Activated naive CD4-positive, alpha-beta T cell treated with anti-CD3 and anti-CD28 coated beads for 36 hours (primary cell): ENCODE data around the gene XRN1. TPM values are rescaled to one million over a fixed set of nuclear protein-coding genes. Genes with fewer than 3 reads are reported as not detected.
"Not testable (repeated sequence)": the region's sequence is repeated elsewhere in the genome, so short reads cannot be mapped to it uniquely, and the experiment has no call there.

Source experiments
- CTCF ChIA-PET: fragments of 350-600 bp; sonication (Branson Sonifier 250); formaldehyde crosslinking; loops from one replicate; lab custom pipeline; 2021; ENCODE audit warnings: antibody characterized with exemption; lab: Charles Lee
- DNase-seq: peaks from one replicate; pipeline ENCODE4 v3.0.0-alpha.2; 2020
- H3K27ac Mint-ChIP-seq: one replicate; pipeline ENCODE4 v1.8.0; 2021; ENCODE audit warnings: mild to moderate bottlenecking, mixed read lengths
- H3K27me3 Mint-ChIP-seq: one replicate; pipeline ENCODE4 v1.8.0; 2021; ENCODE audit warnings: low read depth, mixed read lengths
- H3K36me3 Mint-ChIP-seq: one replicate; pipeline ENCODE4 v1.8.0; 2021; ENCODE audit warnings: low read depth, mixed read lengths
- H3K4me1 Mint-ChIP-seq: one replicate; pipeline ENCODE4 v1.8.0; 2021; ENCODE audit warnings: low read depth, mixed read lengths
- H3K4me3 Mint-ChIP-seq: one replicate; pipeline ENCODE4 v1.8.0; 2021; ENCODE audit warnings: mild to moderate bottlenecking, moderate library complexity, mixed read lengths
- H3K9me3 Mint-ChIP-seq: one replicate; pipeline ENCODE4 v1.8.0; 2021; ENCODE audit warnings: mixed read lengths
- intact Hi-C: fragments of 100-400 bp; cut with micrococcal nuclease; formaldehyde crosslinking; loops from one replicate; pipeline ENCODE4 v1.15.1; 2023
- total RNA-seq, 2 experiments: library from RNA; stranded (reverse); gene quantifications; one replicate each; pipeline ENCODE4 v1.2.3, GENCODE V29; 2021

XRN1 gene
- total RNA-seq, 2 experiments from 2014 or later = 63.9 to 64.5 TPM

- peaks cover 26% of the 10 kb centered on the region for H3K36me3 Mint-ChIP-seq
- DNase-seq, H3K4me3 Mint-ChIP-seq, H3K9me3 Mint-ChIP-seq, H3K27ac Mint-ChIP-seq, H3K27me3 Mint-ChIP-seq, CTCF ChIA-PET, H3K4me1 Mint-ChIP-seq, intact Hi-C loops: not testable (repeated sequence)
Measured at GRCh38 chr3:142363433-142363832, 84.4 kb downstream of the XRN1 start.

DNA sequence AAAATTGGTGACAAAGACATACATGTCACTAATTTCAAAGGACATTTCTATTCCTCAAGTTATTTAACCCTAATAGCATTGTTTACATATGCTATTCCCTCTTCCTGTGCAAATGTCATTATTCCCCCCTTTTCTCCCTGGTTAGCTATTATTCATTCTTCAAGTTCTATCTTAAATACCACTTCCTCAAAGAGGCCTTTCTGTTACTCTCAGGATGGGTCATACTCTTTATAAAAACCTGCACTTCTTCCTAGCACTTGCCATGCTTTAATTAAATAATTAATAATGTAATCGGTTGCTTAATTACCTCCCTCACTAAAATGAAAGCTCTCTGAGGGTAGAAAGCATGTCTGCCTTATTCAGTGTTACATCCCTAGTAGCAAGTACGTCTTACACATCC is 88.5 kb downstream of the XRN1 start:
- Mint-ChIP-seq H3K27me3 (no peaks in the 10 kb centered on the region), H3K4me3 (no peak overlapping the region), H3K36me3 (peaks cover 35% of the 10 kb centered on the region), H3K27ac (no peak overlapping the region), H3K9me3 (no peaks in the 10 kb centered on the region), H3K4me1 (no peaks in the 10 kb centered on the region)
- no peak for DNase-seq
- intact Hi-C loops = no loop called here
- CTCF ChIA-PET = interaction anchor here (0.6 to 1.3 kb wide), 2 partner anchors 9 to 39 kb away, joined by 3 to 4 read pairs; no protein-coding TSS in a partner anchor

DNA sequence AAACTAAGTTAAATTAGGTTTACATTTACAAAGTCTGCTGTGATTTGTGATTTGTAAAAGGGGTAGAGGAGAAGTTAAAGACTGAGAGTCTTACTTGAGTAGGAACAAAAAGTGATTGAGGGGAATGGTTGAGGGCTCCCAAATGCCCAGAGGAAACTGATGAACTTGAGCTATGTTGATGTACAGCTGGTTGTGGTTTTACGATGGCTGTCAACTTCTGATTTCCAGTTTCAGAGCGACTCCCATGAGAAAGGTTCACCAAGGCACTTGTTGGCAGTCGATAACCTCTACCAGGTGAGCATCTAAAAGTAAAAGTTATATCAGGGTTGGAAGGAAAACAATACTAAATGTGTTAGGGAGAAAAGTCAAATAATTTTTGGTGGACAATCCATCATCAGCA is 91.0 kb downstream of the XRN1 start:
- CTCF ChIA-PET = no interaction called here
- Mint-ChIP-seq H3K9me3 (no peaks in the 10 kb centered on the region), H3K27ac (no peak overlapping the region), H3K36me3 (peaks cover 43% of the 10 kb centered on the region), H3K4me1 (no peaks in the 10 kb centered on the region), H3K27me3 (no peaks in the 10 kb centered on the region), H3K4me3 (no peak overlapping the region)
- DNase-seq = no peak
- intact Hi-C loops = no loop called here

GRCh38 chr3:142355692-142356091 is 92.1 kb downstream of the XRN1 start:
- Mint-ChIP-seq H3K4me3 (no peak overlapping the region), H3K36me3 (peaks cover 38% of the 10 kb centered on the region), H3K4me1 (no peaks in the 10 kb centered on the region), H3K27me3 (no peaks in the 10 kb centered on the region), H3K27ac (no peak overlapping the region), H3K9me3 (no peaks in the 10 kb centered on the region)
- no peak for DNase-seq
- intact Hi-C loops = no loop called here
- CTCF ChIA-PET = no interaction called here

GRCh38 chr3:142354076-142354475 is 93.8 kb downstream of the XRN1 start:
- Mint-ChIP-seq H3K4me1 (no peaks in the 10 kb centered on the region), H3K4me3 (no peak overlapping the region), H3K27me3 (no peaks in the 10 kb centered on the region), H3K36me3 (peaks cover 38% of the 10 kb centered on the region), H3K27ac (no peak overlapping the region), H3K9me3 (no peaks in the 10 kb centered on the region)
- intact Hi-C loops = no loop called here
- CTCF ChIA-PET = no interaction called here
- no peak for DNase-seq

DNA sequence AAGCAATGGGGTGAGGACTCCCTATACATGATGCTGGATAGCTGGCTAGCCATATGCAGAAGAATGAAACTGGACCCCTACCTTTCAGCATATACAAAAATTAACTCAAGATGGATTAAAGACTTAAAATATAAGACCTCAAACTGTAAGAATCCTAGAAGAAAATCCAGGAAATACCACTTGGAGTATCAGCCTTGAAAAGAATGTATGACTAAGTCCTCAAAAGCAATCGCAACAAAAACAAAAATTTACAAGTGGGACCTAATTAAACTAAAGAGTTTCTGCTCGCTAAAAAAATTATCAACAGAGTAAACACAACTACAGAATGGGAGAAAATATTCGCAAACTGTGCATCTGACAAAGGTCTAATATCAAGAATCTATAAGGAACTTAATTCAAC is 94.3 kb downstream of the XRN1 start:
- CTCF ChIA-PET = no interaction called here
- H3K27me3 Mint-ChIP-seq = no peaks in the 10 kb centered on the region
- no peak overlapping the region for H3K4me3 Mint-ChIP-seq
- no peaks in the 10 kb centered on the region for H3K9me3 Mint-ChIP-seq
- intact Hi-C loops = no loop called here
- peaks cover 40% of the 10 kb centered on the region for H3K36me3 Mint-ChIP-seq
- H3K27ac Mint-ChIP-seq = no peak overlapping the region
- no peaks in the 10 kb centered on the region for H3K4me1 Mint-ChIP-seq
- no peak for DNase-seq

- H3K36me3 Mint-ChIP-seq = peaks cover 38% of the 10 kb centered on the region
- H3K4me1 Mint-ChIP-seq, H3K27ac Mint-ChIP-seq, CTCF ChIA-PET, intact Hi-C loops, H3K9me3 Mint-ChIP-seq, DNase-seq, H3K27me3 Mint-ChIP-seq, H3K4me3 Mint-ChIP-seq: not testable (repeated sequence)
Measured at GRCh38 chr3:142352698-142353097, 95.1 kb downstream of the XRN1 start.

DNA sequence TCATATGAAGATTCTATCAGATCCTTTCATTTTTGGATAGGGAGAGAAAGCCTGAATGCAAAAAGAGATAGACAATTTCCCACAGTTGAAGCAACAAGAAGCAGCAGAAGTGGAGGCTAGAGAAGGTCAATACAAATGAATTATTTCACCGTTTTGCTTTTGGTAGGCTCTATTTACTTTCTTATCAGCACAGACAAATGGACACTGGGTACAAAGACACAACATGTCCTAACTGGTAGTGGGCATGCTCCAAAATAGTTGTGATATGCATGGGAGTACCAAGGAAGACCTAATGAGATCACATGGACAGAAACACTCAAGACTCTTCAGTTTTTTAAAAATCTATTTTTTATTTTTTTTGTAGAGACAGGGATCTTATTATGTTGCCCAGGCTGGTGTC is 99.4 kb downstream of the XRN1 start:
- intact Hi-C loops = no loop called here
- H3K4me1 Mint-ChIP-seq = no peaks in the 10 kb centered on the region

GRCh38 chr3:142337994-142338393 is 109.8 kb downstream of the XRN1 start:
- Mint-ChIP-seq H3K4me3 (no peak overlapping the region), H3K36me3 (peaks cover 56% of the 10 kb centered on the region)
- CTCF ChIA-PET = no interaction called here

More for the DNA sequence above, 99.4 kb downstream of the XRN1 start:
- H3K9me3 Mint-ChIP-seq = no peaks in the 10 kb centered on the region
- H3K4me3 Mint-ChIP-seq = no peak overlapping the region
- CTCF ChIA-PET = no interaction called here
- H3K36me3 Mint-ChIP-seq = peaks cover 37% of the 10 kb centered on the region
- DNase-seq = no peak
- no peaks in the 10 kb centered on the region for H3K27me3 Mint-ChIP-seq
- peak overlapping the region; percentile 14 for H3K27ac Mint-ChIP-seq

GRCh38 chr3:142332390-142332789 is 115.4 kb downstream of the XRN1 start:
- no peaks in the 10 kb centered on the region for H3K9me3 Mint-ChIP-seq
- H3K27ac Mint-ChIP-seq = no peak overlapping the region
- no peak for DNase-seq
- CTCF ChIA-PET = no interaction called here
- intact Hi-C loops = no loop called here
- H3K4me1 Mint-ChIP-seq = no peaks in the 10 kb centered on the region
- peaks cover 31% of the 10 kb centered on the region for H3K36me3 Mint-ChIP-seq
- H3K27me3 Mint-ChIP-seq = no peaks in the 10 kb centered on the region
- H3K4me3 Mint-ChIP-seq = no peak overlapping the region

More at GRCh38 chr3:142337994-142338393, 109.8 kb downstream of the XRN1 start:
- Mint-ChIP-seq H3K9me3 (peaks cover 18% of the 10 kb centered on the region), H3K27me3 (no peaks in the 10 kb centered on the region), H3K4me1 (peaks cover 1% of the 10 kb centered on the region), H3K27ac (no peak overlapping the region)
- intact Hi-C loops = no loop called here
- DNase-seq = no peak

- intact Hi-C loops, H3K4me1 Mint-ChIP-seq, DNase-seq, H3K27ac Mint-ChIP-seq, H3K4me3 Mint-ChIP-seq, CTCF ChIA-PET, H3K27me3 Mint-ChIP-seq, H3K9me3 Mint-ChIP-seq: not testable (repeated sequence)
- H3K36me3 Mint-ChIP-seq = peaks cover 40% of the 10 kb centered on the region
Measured at GRCh38 chr3:142324275-142324953, 123.4 kb downstream of the XRN1 start.

DNA sequence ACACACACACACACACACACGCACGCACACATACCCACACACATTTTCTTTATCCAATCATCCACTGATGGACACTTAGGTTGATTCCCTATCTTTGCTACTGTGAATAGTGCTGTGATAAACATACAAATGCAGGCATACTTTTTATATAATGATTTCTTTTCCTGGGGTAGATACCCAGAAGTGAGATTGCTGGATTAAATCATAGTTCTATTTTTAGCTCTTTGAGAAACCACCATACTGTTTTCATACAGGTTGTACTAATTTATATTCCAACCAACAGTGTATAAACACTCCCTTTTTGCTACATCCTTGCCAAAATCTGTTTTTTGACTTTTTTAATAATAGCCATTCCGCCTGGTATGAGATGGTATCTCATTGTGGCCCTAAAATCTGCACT is 127.9 kb downstream of the XRN1 start:
- Mint-ChIP-seq H3K9me3 (peaks cover 3% of the 10 kb centered on the region), H3K27me3 (no peaks in the 10 kb centered on the region), H3K4me3 (no peak overlapping the region), H3K4me1 (peaks cover 3% of the 10 kb centered on the region), H3K36me3 (peaks cover 27% of the 10 kb centered on the region), H3K27ac (peak overlapping the region; percentile 26)
- intact Hi-C loops = no loop called here
- CTCF ChIA-PET = no interaction called here
- no peak for DNase-seq

DNA sequence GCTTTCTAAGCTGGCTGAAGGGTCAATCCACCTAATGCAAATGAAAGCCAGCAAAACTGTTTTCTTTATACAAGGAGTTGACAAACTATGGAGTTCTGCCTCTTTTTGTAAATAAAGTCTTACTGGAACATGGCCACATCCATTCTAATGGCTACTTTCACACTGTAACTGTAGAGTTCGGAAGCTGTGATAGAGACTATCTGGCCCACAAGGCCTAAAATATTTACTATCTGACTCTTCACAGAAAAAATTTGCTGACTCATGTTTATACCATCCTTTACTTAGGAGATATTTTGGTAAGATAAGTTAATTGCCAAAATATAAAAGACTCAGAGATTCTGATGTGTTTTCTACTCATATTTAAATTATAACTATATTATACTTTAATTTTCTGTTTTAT is 128.7 kb downstream of the XRN1 start:
- CTCF ChIA-PET = interaction anchor here (1.8 kb wide), 1 partner anchor 52 kb away, joined by 4 read pairs; no protein-coding TSS in a partner anchor

More for the DNA sequence above, 128.7 kb downstream of the XRN1 start:
- Mint-ChIP-seq H3K4me1 (peaks cover 3% of the 10 kb centered on the region), H3K4me3 (no peak overlapping the region), H3K27me3 (no peaks in the 10 kb centered on the region), H3K27ac (no peak overlapping the region), H3K36me3 (peaks cover 24% of the 10 kb centered on the region), H3K9me3 (no peaks in the 10 kb centered on the region)
- DNase-seq = no peak
- intact Hi-C loops = no loop called here
